Endothelial cell of umbilical vein (primary cell): ENCODE results near the gene PHC3. TPM values are rescaled to one million over a fixed set of nuclear protein-coding genes. Genes with fewer than 3 reads are reported as not detected.

Source experiments
- BruUV-seq: library from RNA; stranded (reverse); fragments of 400-500 nt; replicated peaks from 2 replicates; lab custom pipeline; 2021; lab: Mats Ljungman, UMichigan
- CTCF ChIA-PET: fragments of 300-600, 350-600 bp; sonication (Branson Sonifier 250); formaldehyde crosslinking; loops from one replicate; lab custom pipeline; 2021; ENCODE audit warnings: antibody characterized with exemption, inconsistent platforms; lab: Charles Lee
- POLR2A ChIA-PET: fragments of 300-600, 350-600 bp; sonication (Branson Sonifier 250); formaldehyde crosslinking; loops from one replicate; lab custom pipeline; 2021; ENCODE audit warnings: antibody characterized with exemption, inconsistent platforms; lab: Charles Lee
- DNase-seq: peaks from one replicate; pipeline ENCODE4 v3.0.0-alpha.2; 2011; ENCODE audit warnings: low read depth, low spot score
- FAIRE-seq: peaks from 2 replicates; lab custom pipeline; 2011; peaks lifted over from hg19 to GRCh38; lab: Jason Lieb, UNC
- H2AFZ ChIP-seq: 2 replicates; pipeline ENCODE4 v1.6.0; 2012; ENCODE audit warnings: low read depth, low read length, control low read depth, inconsistent platforms
- H3K27ac ChIP-seq: 2 replicates; pipeline ENCODE4 v1.5.1; 2011; ENCODE audit warnings: low read depth, mild to moderate bottlenecking, control low read depth, low read length, moderate library complexity; ENCODE audit not compliant: insufficient read depth
- H3K27me3 ChIP-seq, 2 experiments: 2 replicates each; pipeline versions ENCODE4 v1.6.0 to v1.6.1; 2011; ENCODE audit warnings: low read length in 2 of 2, mixed read lengths in 1 of 2; ENCODE audit not compliant: control insufficient read depth in 2 of 2, insufficient read depth in 2 of 2
- H3K36me3 ChIP-seq, 2 experiments: 2 replicates in 1 of 2; 3 replicates in 1 of 2; pipeline ENCODE4 v1.5.1; 2011; ENCODE audit warnings: low read length in 2 of 2, mild to moderate bottlenecking in 1 of 2, moderate library complexity in 1 of 2; ENCODE audit not compliant: control insufficient read depth in 2 of 2, insufficient read depth in 2 of 2; ENCODE audit errors: extremely low read depth in 1 of 2
- H3K4me1 ChIP-seq: 3 replicates; pipeline ENCODE4 v1.5.1; 2011; ENCODE audit warnings: mild to moderate bottlenecking, low read length; ENCODE audit not compliant: control insufficient read depth, insufficient read depth; ENCODE audit errors: extremely low read depth
- H3K4me2 ChIP-seq: 2 replicates; pipeline ENCODE4 v1.6.1; 2011; ENCODE audit warnings: low read length, control low read depth, mixed read lengths; ENCODE audit not compliant: insufficient read depth
- H3K4me3 ChIP-seq, 3 experiments: fragments of 200-600 bp in 1 of 3; sonication (generic), shearing (Covaris generic) in 1 of 3; replicated peaks in 1 of 3; 2 replicates each; pipeline ENCODE4 v1.5.1; 2011 to 2016; ENCODE audit warnings: control low read depth in 3 of 3, low read length in 3 of 3, mild to moderate bottlenecking in 2 of 3, inconsistent platforms in 1 of 3, low read depth in 1 of 3, moderate library complexity in 1 of 3; ENCODE audit not compliant: insufficient read depth in 1 of 3
- H3K79me2 ChIP-seq: 2 replicates; pipeline ENCODE4 v1.6.0; 2012; ENCODE audit warnings: low read length, inconsistent platforms; ENCODE audit not compliant: control insufficient read depth, insufficient read depth
- H3K9ac ChIP-seq: replicated peaks from 2 replicates; pipeline ENCODE3; 2011; ENCODE audit warnings: low read length, control low read depth; ENCODE audit not compliant: insufficient read depth; ENCODE audit errors: extremely low read depth
- H3K9me1 ChIP-seq: replicated peaks from 3 replicates; pipeline ENCODE4 v1.6.0; 2011; ENCODE audit warnings: mild to moderate bottlenecking, low read length; ENCODE audit not compliant: control insufficient read depth, insufficient read depth; ENCODE audit errors: extremely low read depth
- H3K9me3 ChIP-seq: replicated peaks from 2 replicates; pipeline ENCODE4 v1.5.1; 2012; ENCODE audit warnings: low read length, inconsistent platforms; ENCODE audit not compliant: control insufficient read depth, insufficient read depth
- H4K20me1 ChIP-seq: replicated peaks from 2 replicates; pipeline ENCODE3; 2011; ENCODE audit warnings: mild to moderate bottlenecking, low read length; ENCODE audit not compliant: control insufficient read depth, insufficient read depth; ENCODE audit errors: extremely low read depth
- EZH2 ChIP-seq: IDR thresholded peaks from 2 replicates; pipeline ENCODE4 v1.6.1; 2012; ENCODE audit warnings: borderline replicate concordance, low read depth, mild to moderate bottlenecking, moderate library complexity, low read length, inconsistent platforms; ENCODE audit not compliant: severe bottlenecking
- FOS ChIP-seq: IDR thresholded peaks from 2 replicates; pipeline ENCODE4 v1.6.1; 2011; ENCODE audit warnings: mild to moderate bottlenecking, low read length, moderate library complexity, borderline replicate concordance; ENCODE audit not compliant: insufficient read depth
- GATA2 ChIP-seq: IDR thresholded peaks from 2 replicates; pipeline ENCODE4 v1.7.0; 2011; ENCODE audit warnings: low read depth, mild to moderate bottlenecking, moderate library complexity, mixed read lengths, low read length; ENCODE audit not compliant: insufficient read length, insufficient read depth
- JUN ChIP-seq: IDR thresholded peaks from 2 replicates; pipeline ENCODE4 v1.6.1; 2011; ENCODE audit warnings: borderline replicate concordance, low read depth; ENCODE audit not compliant: insufficient read length, insufficient read depth
- MAX ChIP-seq: IDR thresholded peaks from 2 replicates; pipeline ENCODE4 v1.6.1; 2011; ENCODE audit not compliant: insufficient read depth, insufficient read length
- MYC ChIP-seq: IDR thresholded peaks from one replicate; pipeline ENCODE4 v1.6.1; 2011; ENCODE audit warnings: mild to moderate bottlenecking, low read depth, low read length
- POLR2A ChIP-seq: IDR thresholded peaks from 2 replicates; pipeline ENCODE4 v1.6.1; 2012; ENCODE audit warnings: low read depth, mild to moderate bottlenecking, control low read depth, low read length
- POLR2AphosphoS5 ChIP-seq: IDR thresholded peaks from 2 replicates; pipeline ENCODE4 v1.6.1; 2012; ENCODE audit warnings: low read depth, mild to moderate bottlenecking, control low read depth, low read length, moderate library complexity; ENCODE audit not compliant: insufficient read depth
- dilution Hi-C: fragments of 300-500 bp; cut with MboI; formaldehyde crosslinking; loops from one replicate; pipeline ENCODE4 v1.15.0; 2019; ENCODE audit warnings: low sequenced_read_pairs; ENCODE audit not compliant: extremely low pct_ligation_motif_present
- intact Hi-C: fragments of 100-400 bp; cut with micrococcal nuclease; formaldehyde crosslinking; loops from one replicate; pipeline ENCODE4 v1.10.0; 2022
- polyA plus RNA-seq, 4 experiments: library from polyadenylated mRNA; depleted of rRNA in 3 of 4; stranded (reverse) in 3 of 4; unstranded in 1 of 4; fragments of >200 nt; gene quantifications; 2 replicates each; pipeline versions ENCODE4 v1.2.1 to v1.2.3, GENCODE V29; 2011 to 2012; ENCODE audit warnings: missing spikeins in 1 of 4
- total RNA-seq: library from RNA; stranded (reverse); gene quantifications from 2 replicates; pipeline ENCODE4 v1.2.3, GENCODE V29; 2021
- TF ChIP-seq, protein P1 (sequence below), 2 donors: IDR thresholded peaks; 1 replicate in 1 of 2; 2 replicates in 1 of 2; pipeline ENCODE4 v1.5.1; 2011; ENCODE audit warnings: low read length in 2 of 2, mild to moderate bottlenecking in 2 of 2, moderate library complexity in 2 of 2, control low read depth in 1 of 2, inconsistent platforms in 1 of 2, low read depth in 1 of 2; ENCODE audit not compliant: insufficient read depth in 1 of 2; ENCODE audit errors: extremely low read depth in 1 of 2

PHC3 gene
- total and polyA plus RNA-seq, 2 donors (not counting 3 experiments of a cell fraction or from before 2014, with no cell fraction given): 35.7 to 45.8 TPM

DNA sequence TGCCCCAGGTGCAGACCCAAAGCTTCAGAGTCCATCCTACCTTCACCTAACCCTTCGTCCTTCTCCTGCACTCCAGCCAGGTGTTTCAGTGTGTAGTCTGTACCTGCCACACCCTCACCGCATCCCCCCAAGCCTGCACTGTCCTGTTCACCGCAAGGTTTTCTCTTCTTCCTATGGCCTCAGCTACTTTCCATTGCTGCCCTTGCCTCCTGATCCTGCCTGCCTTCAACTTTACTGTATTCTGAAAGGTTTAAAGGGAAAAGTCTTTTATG is 134.5 kb downstream of the PHC3 start:
- Histone ChIP-seq H3K9me1 (no peaks in the 10 kb centered on the region), H3K27me3 (no peaks in the 10 kb centered on the region), H3K4me1 (peaks cover 5% of the 10 kb centered on the region), H2AFZ (no peak overlapping the region), H3K4me2 (no peak overlapping the region), H3K4me3 (no peak overlapping the region), H3K36me3 (no peaks in the 10 kb centered on the region), H3K9me3 (no peaks in the 10 kb centered on the region), H3K79me2 (no peaks in the 10 kb centered on the region), H4K20me1 (no peaks in the 10 kb centered on the region), H3K27ac (no peak overlapping the region), H3K9ac (no peak overlapping the region)
- DNase-seq (no peak), FAIRE-seq (no peak)
- TF ChIP-seq EZH2: no peak
- TF ChIP-seq POLR2A: no peak
- POLR2A ChIA-PET: no interaction called here
- CTCF ChIA-PET: interaction anchor here (0.9 kb wide), 1 partner anchor 166 kb away, joined by 3 read pairs; no protein-coding TSS in a partner anchor
- intact Hi-C loops: no loop called here
- dilution Hi-C loops: no loop called here
- BruUV-seq: no TSS peak

GRCh38 chr3:170046269-170047132 is 135.0 kb downstream of the PHC3 start:
- no peaks in the 10 kb centered on the region for H3K9me1 ChIP-seq
- no peak overlapping the region for H3K4me2 ChIP-seq
- DNase-seq (no peak), FAIRE-seq (no peak)
- dilution Hi-C loops (no loop called here), intact Hi-C loops (no loop called here)
- H2AFZ ChIP-seq: no peak overlapping the region
- no TSS peak for BruUV-seq
- no peak overlapping the region for H3K4me3 ChIP-seq
- ChIA-PET CTCF (interaction anchor here (0.9 to 1.3 kb wide), 3 partner anchors 8 to 165 kb away, joined by 3 to 4 read pairs (median 4); partner anchors contain the start of gene GPR160), POLR2A (interaction anchor here (0.6 kb wide), 1 partner anchor 804 kb away, joined by 3 read pairs; no protein-coding TSS in a partner anchor)
- peaks cover 4 to 5% of the 10 kb centered on the region in 2 experiments for H3K27me3 ChIP-seq
- H3K4me1 ChIP-seq: peaks cover 5% of the 10 kb centered on the region
- H3K9me3 ChIP-seq: no peaks in the 10 kb centered on the region
- H4K20me1 ChIP-seq: no peaks in the 10 kb centered on the region
- no peaks in the 10 kb centered on the region for H3K36me3 ChIP-seq
- no peaks in the 10 kb centered on the region for H3K79me2 ChIP-seq
- H3K27ac ChIP-seq: no peak overlapping the region
- TF ChIP-seq MAX (no peak), MYC (no peak), EZH2 (no peak), POLR2A (no peak), POLR2AphosphoS5 (no peak), GATA2 (no peak), JUN (no peak), FOS (no peak)
- TF ChIP-seq, protein P1, sequence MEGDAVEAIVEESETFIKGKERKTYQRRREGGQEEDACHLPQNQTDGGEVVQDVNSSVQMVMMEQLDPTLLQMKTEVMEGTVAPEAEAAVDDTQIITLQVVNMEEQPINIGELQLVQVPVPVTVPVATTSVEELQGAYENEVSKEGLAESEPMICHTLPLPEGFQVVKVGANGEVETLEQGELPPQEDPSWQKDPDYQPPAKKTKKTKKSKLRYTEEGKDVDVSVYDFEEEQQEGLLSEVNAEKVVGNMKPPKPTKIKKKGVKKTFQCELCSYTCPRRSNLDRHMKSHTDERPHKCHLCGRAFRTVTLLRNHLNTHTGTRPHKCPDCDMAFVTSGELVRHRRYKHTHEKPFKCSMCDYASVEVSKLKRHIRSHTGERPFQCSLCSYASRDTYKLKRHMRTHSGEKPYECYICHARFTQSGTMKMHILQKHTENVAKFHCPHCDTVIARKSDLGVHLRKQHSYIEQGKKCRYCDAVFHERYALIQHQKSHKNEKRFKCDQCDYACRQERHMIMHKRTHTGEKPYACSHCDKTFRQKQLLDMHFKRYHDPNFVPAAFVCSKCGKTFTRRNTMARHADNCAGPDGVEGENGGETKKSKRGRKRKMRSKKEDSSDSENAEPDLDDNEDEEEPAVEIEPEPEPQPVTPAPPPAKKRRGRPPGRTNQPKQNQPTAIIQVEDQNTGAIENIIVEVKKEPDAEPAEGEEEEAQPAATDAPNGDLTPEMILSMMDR (IDR thresholded peaks at IDR 0.05; ENCODE audit: extremely low read depth in 1 of 2, insufficient read depth in 1 of 2, low read depth in 1 of 2, low read length in 2 of 2): no peak
- no peak overlapping the region for H3K9ac ChIP-seq
